ENCODE data around the gene NSG2. TPM values are rescaled to one million over a fixed set of nuclear protein-coding genes. Genes with fewer than 3 reads are reported as not detected.

NSG2 gene
- total RNA-seq, 4 donors from 2014 or later = not detected

- TF ChIP-seq, protein P1, sequence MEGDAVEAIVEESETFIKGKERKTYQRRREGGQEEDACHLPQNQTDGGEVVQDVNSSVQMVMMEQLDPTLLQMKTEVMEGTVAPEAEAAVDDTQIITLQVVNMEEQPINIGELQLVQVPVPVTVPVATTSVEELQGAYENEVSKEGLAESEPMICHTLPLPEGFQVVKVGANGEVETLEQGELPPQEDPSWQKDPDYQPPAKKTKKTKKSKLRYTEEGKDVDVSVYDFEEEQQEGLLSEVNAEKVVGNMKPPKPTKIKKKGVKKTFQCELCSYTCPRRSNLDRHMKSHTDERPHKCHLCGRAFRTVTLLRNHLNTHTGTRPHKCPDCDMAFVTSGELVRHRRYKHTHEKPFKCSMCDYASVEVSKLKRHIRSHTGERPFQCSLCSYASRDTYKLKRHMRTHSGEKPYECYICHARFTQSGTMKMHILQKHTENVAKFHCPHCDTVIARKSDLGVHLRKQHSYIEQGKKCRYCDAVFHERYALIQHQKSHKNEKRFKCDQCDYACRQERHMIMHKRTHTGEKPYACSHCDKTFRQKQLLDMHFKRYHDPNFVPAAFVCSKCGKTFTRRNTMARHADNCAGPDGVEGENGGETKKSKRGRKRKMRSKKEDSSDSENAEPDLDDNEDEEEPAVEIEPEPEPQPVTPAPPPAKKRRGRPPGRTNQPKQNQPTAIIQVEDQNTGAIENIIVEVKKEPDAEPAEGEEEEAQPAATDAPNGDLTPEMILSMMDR (IDR thresholded peaks at IDR 0.05; ENCODE audit: low read depth) = no peak
Measured at GRCh38 chr5:174108745-174109144, 63.2 kb downstream of the NSG2 start.

- TF ChIP-seq, protein P1 (IDR thresholded peaks at IDR 0.05; ENCODE audit: low read depth) = no peak
Measured at GRCh38 chr5:174109698-174110260, 64.3 kb downstream of the NSG2 start.

GRCh38 chr5:174110310-174110709 is 64.8 kb downstream of the NSG2 start:
- TF ChIP-seq, protein P1 (IDR thresholded peaks at IDR 0.05; ENCODE audit: low read depth) = no peak

- TF ChIP-seq, protein P1 (IDR thresholded peaks at IDR 0.05; ENCODE audit: low read depth) = no peak
Measured at GRCh38 chr5:174111287-174111973, 65.9 kb downstream of the NSG2 start.

DNA sequence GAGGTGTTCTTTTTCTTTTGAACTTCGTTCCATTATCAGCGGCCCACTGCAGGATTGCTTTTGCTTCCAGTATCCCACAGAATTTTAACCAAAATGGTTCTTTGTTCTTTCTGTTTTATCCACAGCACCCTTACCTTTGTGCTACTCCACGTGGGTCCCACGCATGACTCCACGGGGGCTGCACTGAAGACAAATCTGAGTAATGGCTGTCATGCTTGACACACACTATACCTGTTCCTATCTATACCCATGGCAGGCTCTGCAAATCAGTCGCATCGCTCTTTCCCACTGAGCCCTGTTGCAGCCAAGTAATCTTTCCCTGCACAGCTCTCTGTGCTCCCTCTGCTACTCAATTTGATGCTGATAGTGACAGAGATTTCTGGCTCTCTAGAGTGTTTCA is 69.7 kb downstream of the NSG2 start:
- TF ChIP-seq, protein P1 (IDR thresholded peaks at IDR 0.05; ENCODE audit: low read depth) = no peak

- TF ChIP-seq, protein P1 (IDR thresholded peaks at IDR 0.05; ENCODE audit: low read depth) = no peak
Measured at GRCh38 chr5:174118823-174119467, 73.4 kb downstream of the NSG2 start.

DNA sequence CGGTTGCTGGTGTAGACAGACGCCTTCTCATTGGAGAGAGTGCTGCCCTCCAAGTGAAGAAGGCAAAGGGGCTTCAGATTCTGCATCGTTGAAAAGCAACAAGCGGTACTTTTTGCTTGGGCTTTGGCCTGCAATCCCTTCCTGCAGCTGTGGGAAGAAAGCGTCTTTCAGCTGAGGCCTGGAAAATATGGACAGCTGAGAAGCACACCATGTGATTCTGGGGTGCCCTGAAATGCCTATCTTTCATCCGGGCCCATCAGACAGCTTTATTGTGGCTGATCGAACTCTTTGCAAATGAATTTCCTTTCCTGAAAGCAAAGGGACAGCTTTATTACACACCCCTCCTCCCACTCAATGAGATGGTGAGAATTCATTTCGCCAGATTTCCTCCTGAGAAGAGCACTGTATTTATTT is 74.0 kb downstream of the NSG2 start:
- TF ChIP-seq, protein P1 (IDR thresholded peaks at IDR 0.05; ENCODE audit: low read depth) = no peak

All from subcutaneous adipose tissue (tissue), 4 donors.